D721Med (cell line): ENCODE results near the gene PNLIP.

Experiments
- DNase-seq: peaks from one replicate; pipeline ENCODE4 v3.0.0; 2011; ENCODE audit warnings: low spot score; ENCODE audit not compliant: insufficient read length
- FAIRE-seq: peaks from 2 replicates; lab custom pipeline; 2011; peaks lifted over from hg19 to GRCh38; lab: Jason Lieb, UNC
- TF ChIP-seq, protein P1 (sequence below): IDR thresholded peaks from 2 replicates; pipeline ENCODE4 v1.5.1; 2012; ENCODE audit warnings: mild to moderate bottlenecking, control low read depth; ENCODE audit not compliant: insufficient read depth; ENCODE audit errors: missing control alignments

PNLIP gene

DNA sequence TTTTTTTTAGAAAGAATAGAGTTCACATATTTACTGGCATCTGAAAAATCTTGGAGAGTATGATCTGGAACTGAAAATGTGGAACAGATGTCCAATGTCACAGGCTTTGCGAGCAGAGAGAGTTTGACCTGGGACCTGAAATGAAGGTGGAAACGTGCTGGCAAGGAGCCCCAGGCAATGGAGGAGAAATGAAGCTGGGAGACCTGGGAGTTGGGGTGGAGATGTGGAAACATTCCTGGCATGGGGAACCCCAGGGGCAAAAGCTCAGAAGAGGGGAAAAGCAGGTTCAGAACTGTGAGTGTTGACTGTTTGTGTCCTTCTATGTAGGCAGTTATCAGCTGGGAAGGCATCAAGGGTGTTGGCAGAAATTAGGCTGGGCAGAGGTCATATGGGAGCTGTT is 67.7 kb downstream of the PNLIP start:
- TF ChIP-seq, protein P1, sequence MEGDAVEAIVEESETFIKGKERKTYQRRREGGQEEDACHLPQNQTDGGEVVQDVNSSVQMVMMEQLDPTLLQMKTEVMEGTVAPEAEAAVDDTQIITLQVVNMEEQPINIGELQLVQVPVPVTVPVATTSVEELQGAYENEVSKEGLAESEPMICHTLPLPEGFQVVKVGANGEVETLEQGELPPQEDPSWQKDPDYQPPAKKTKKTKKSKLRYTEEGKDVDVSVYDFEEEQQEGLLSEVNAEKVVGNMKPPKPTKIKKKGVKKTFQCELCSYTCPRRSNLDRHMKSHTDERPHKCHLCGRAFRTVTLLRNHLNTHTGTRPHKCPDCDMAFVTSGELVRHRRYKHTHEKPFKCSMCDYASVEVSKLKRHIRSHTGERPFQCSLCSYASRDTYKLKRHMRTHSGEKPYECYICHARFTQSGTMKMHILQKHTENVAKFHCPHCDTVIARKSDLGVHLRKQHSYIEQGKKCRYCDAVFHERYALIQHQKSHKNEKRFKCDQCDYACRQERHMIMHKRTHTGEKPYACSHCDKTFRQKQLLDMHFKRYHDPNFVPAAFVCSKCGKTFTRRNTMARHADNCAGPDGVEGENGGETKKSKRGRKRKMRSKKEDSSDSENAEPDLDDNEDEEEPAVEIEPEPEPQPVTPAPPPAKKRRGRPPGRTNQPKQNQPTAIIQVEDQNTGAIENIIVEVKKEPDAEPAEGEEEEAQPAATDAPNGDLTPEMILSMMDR: no peak
- no peak for FAIRE-seq
- DNase-seq: no peak

DNA sequence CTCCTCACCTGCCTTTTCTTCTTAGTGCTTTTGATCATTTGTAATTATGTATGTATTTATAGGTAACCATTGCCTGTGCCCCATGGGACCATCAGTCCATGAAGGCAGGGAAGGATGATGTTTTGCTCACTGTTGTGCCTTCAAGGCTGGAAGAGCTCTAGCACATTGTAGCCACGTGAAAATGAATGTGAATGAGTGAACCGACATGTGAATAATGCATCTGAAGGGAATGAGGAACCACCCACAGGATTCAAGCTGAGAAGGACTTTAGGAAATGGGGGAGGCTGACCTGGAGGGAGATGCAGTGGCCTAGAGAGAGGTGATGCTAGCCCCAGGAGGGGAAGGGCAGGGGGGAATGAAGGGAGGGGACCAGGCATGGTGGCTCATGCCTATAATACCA is 69.1 kb downstream of the PNLIP start:
- DNase-seq (no peak), FAIRE-seq (no peak)
- TF ChIP-seq, protein P1: no peak

DNA sequence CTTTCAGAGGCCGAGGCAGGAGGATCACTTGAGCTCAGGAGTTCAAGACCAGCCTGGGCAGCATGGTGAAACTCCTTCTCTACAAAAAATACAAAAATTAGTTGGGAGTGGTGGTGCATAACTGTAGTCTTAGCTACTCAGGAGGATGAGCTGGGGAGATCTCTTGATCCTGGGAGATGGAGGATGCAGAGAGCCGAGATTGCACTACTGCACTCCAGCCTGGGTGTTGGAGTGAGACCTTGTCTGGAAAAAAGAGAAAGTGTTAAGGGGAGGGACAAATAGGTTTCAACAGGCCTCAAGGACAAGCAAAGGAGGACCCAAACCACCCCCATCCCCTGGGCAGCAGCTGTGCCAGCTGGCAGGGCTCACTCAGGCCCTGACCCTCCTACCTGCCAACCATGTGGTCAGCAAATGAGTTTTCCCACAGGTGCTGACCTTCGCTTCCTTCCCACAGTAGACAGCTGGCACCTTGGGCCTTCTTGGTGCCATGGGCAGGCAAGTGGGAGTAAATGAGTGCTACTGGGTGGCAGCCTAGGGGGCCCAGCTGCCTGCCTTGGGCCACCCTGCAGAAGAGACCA is 69.6 kb downstream of the PNLIP start:
- TF ChIP-seq, protein P1: no peak
- no peak for DNase-seq
- FAIRE-seq: no peak
